OCI-LY7 (cell line): Measurements from ENCODE around the gene PLXNB1.

Experiments used
- CTCF ChIP-seq: fragments of 200-600 bp; sonication (generic); conservative IDR thresholded peaks from 2 replicates; pipeline ENCODE4 v1.5.1; 2014; ENCODE audit warnings: mild to moderate bottlenecking, antibody characterized with exemption, low read length, moderate library complexity, mixed read lengths
- EZH2phosphoT487 ChIP-seq: fragments of 200-600 bp; sonication (generic); IDR thresholded peaks from 2 replicates; pipeline ENCODE4 v1.6.1; 2018; ENCODE audit warnings: low read depth, borderline replicate concordance, mild to moderate bottlenecking, mixed run types, antibody characterized with exemption, low read length, moderate library complexity, mixed read lengths

GRCh38 chr3:48465531-48466378, 35.9 kb upstream of the PLXNB1 start:
- peak; percentile 75 for TF ChIP-seq CTCF
- no peak for TF ChIP-seq EZH2phosphoT487
